OCI-LY3 (cell line): ENCODE measurements around the gene MACROD2.

ENCODE experiments used
- H2AFZ ChIP-seq: fragments of 200-600, 300-600 bp; shearing (Covaris generic); 2 replicates; pipeline ENCODE4 v1.6.0; 2014; ENCODE audit warnings: antibody characterized with exemption, low read depth, low read length
- H3K27ac ChIP-seq: fragments of 200-600, 300-600 bp; sonication (generic); 2 replicates; pipeline ENCODE4 v1.5.1; 2014; ENCODE audit warnings: mild to moderate bottlenecking, low read length, moderate library complexity, mixed read lengths
- H3K27me3 ChIP-seq: fragments of 200-600, 300-600 bp; sonication (generic); 2 replicates; pipeline ENCODE4 v1.6.1; 2014; ENCODE audit warnings: low read depth, low read length, mixed read lengths
- H3K36me3 ChIP-seq: fragments of 200-600, 300-600 bp; sonication (generic); replicated peaks from 2 replicates; pipeline ENCODE3; 2014; ENCODE audit warnings: low read depth, low read length, mixed read lengths
- H3K4me1 ChIP-seq: fragments of 300-600, 200-600 bp; sonication (generic); 2 replicates; pipeline ENCODE4 v1.6.1; 2014; ENCODE audit warnings: low read length, mixed read lengths
- H3K4me2 ChIP-seq: fragments of 200-600, 300-600 bp; sonication (generic); 2 replicates; pipeline ENCODE4 v1.6.1; 2014; ENCODE audit warnings: low read length, mixed read lengths
- H3K4me3 ChIP-seq: fragments of 300-600, 200-600 bp; sonication (generic); 2 replicates; pipeline ENCODE4 v1.5.1; 2014; ENCODE audit warnings: antibody characterized with exemption, mild to moderate bottlenecking, low read length, moderate library complexity
- H3K79me2 ChIP-seq: fragments of 300-600, 200-600 bp; shearing (Covaris generic); 2 replicates; pipeline ENCODE4 v1.6.1; 2014; ENCODE audit warnings: mild to moderate bottlenecking, low read length, mixed read lengths
- H3K9ac ChIP-seq: fragments of 300-600, 200-600 bp; shearing (Covaris generic); 2 replicates; pipeline ENCODE4 v1.6.0; 2014; ENCODE audit warnings: mild to moderate bottlenecking, low read length, moderate library complexity
- H3K9me3 ChIP-seq: fragments of 200-600, 300-600 bp; shearing (Covaris generic); 2 replicates; pipeline ENCODE4 v1.6.1; 2014; ENCODE audit warnings: low read length, mixed read lengths; ENCODE audit not compliant: insufficient read depth
- H4K20me1 ChIP-seq: fragments of 200-600, 300-600 bp; sonication (generic); 2 replicates; pipeline ENCODE4 v1.6.1; 2016; ENCODE audit warnings: low read length, mixed read lengths; ENCODE audit not compliant: insufficient read depth
- EZH2phosphoT487 ChIP-seq: fragments of 200-600 bp; shearing (Covaris generic); IDR thresholded peaks from 2 replicates; pipeline ENCODE4 v1.6.1; 2018; ENCODE audit warnings: antibody characterized with exemption, mixed run types, low read depth
- TF ChIP-seq, protein P1 (sequence below): fragments of 200-600, 300-600 bp; sonication (generic); IDR thresholded peaks from 2 replicates; pipeline ENCODE4 v1.5.1; 2014; ENCODE audit warnings: antibody characterized with exemption, low read length, low read depth

The MACROD2 gene

DNA sequence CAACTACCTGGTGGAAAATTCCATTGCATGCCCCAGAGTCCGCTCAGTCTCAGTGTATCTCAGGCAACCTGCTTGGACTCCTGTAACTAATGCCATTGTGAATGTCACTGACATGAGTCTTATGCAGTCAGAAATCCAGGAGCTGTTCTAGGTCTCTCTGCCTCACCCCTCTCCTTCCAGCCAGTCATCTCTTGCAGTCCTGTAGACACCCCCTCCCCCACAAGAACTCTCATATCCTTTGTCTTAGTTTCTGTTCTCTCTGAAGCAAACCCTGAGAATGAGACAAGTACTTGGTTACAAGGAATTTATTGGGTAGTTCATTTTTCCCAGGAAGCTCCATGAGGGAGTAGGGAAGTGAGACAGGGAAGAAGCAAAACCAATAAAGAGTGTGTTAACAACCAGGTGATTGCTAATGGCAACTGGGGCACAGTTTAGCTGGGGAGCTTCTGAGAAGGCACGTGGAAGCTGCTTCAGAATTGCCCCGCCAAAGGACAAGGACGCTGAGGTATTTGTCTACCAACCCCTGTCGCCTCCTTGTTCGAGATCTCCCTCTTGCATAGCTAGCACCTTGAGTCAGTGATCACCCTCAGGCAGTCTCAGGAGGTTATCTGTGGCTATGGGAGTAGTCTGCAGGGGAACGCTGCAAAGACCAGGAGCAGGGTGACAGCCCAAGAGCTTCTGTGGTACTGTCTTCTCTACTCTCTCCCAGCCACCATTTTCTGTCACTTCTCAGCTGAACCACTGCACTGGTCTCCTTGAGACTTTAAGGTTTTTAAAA, 1253.5 kb downstream of the MACROD2 start:
- H4K20me1 ChIP-seq, result no peaks in the 10 kb centered on the region
- peak overlapping the region; percentile 9 for H3K27ac ChIP-seq
- no peaks in the 10 kb centered on the region for H3K9me3 ChIP-seq
- H3K4me3 ChIP-seq, result peak overlapping the region; percentile 46
- peak overlapping the region; percentile 62 for H3K4me2 ChIP-seq
- peak overlapping the region; percentile 75; the same call in 1 of the 2 replicates for H2AFZ ChIP-seq
- H3K9ac ChIP-seq, result peak overlapping the region; percentile 29
- H3K36me3 ChIP-seq, result no peaks in the 10 kb centered on the region
- no peaks in the 10 kb centered on the region for H3K27me3 ChIP-seq
- H3K79me2 ChIP-seq, result no peaks in the 10 kb centered on the region
- TF ChIP-seq, protein P1, sequence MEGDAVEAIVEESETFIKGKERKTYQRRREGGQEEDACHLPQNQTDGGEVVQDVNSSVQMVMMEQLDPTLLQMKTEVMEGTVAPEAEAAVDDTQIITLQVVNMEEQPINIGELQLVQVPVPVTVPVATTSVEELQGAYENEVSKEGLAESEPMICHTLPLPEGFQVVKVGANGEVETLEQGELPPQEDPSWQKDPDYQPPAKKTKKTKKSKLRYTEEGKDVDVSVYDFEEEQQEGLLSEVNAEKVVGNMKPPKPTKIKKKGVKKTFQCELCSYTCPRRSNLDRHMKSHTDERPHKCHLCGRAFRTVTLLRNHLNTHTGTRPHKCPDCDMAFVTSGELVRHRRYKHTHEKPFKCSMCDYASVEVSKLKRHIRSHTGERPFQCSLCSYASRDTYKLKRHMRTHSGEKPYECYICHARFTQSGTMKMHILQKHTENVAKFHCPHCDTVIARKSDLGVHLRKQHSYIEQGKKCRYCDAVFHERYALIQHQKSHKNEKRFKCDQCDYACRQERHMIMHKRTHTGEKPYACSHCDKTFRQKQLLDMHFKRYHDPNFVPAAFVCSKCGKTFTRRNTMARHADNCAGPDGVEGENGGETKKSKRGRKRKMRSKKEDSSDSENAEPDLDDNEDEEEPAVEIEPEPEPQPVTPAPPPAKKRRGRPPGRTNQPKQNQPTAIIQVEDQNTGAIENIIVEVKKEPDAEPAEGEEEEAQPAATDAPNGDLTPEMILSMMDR, result no peak
- no peak for TF ChIP-seq EZH2phosphoT487
- peaks cover 20% of the 10 kb centered on the region for H3K4me1 ChIP-seq

DNA sequence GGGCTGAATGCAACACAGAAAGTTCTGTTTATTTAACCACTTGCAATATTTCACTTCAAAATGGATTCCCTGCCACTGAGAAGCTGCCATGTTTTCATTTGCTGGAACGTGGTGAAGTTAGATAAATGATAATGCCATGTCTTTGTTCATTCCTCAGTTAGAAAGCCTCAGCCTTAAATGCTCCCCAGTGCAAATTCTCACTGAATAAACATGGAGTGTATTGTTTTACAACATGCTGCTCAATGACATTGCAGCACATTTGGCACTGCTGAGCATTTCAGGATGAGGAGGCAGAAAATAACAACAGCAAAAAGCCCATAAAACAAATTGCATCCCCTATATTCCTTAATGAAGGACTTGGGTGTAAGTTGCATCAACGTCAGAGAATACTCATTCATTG, 1255.9 kb downstream of the MACROD2 start:
- H4K20me1 ChIP-seq, result no peaks in the 10 kb centered on the region
- H3K9ac ChIP-seq, result no peak overlapping the region
- H3K9me3 ChIP-seq, result no peaks in the 10 kb centered on the region
- H3K4me2 ChIP-seq, result no peak overlapping the region
- H2AFZ ChIP-seq, result no peak overlapping the region
- H3K79me2 ChIP-seq, result no peaks in the 10 kb centered on the region
- no peaks in the 10 kb centered on the region for H3K36me3 ChIP-seq
- no peak overlapping the region for H3K4me3 ChIP-seq
- no peaks in the 10 kb centered on the region for H3K27me3 ChIP-seq
- no peak overlapping the region for H3K27ac ChIP-seq
- H3K4me1 ChIP-seq, result peaks cover 20% of the 10 kb centered on the region
- no peak for TF ChIP-seq EZH2phosphoT487
- TF ChIP-seq, protein P1, result no peak

DNA sequence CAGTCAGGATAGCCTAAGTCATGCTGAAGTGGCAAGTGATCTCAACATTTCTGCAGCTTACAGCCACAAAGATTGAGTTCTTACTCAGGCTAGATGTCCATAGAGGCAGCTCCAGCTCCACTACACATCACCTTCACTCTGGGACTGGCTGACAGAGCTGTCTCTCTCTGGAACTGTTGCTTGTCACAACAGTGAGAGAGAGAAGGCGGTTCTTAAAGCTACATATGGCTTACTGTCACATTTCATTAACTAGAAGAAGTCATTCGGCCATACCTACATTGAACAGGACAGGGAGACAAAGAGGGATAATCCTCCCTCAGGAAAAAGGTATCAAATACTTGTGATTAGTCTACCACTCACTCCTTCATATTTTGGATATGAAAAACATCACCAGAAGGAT, 1257.0 kb downstream of the MACROD2 start:
- H3K9ac ChIP-seq, result no peak overlapping the region
- H3K9me3 ChIP-seq, result no peaks in the 10 kb centered on the region
- no peaks in the 10 kb centered on the region for H4K20me1 ChIP-seq
- no peak overlapping the region for H3K4me3 ChIP-seq
- no peak overlapping the region for H3K27ac ChIP-seq
- no peaks in the 10 kb centered on the region for H3K36me3 ChIP-seq
- H3K27me3 ChIP-seq, result no peaks in the 10 kb centered on the region
- H2AFZ ChIP-seq, result no peak overlapping the region
- H3K79me2 ChIP-seq, result no peaks in the 10 kb centered on the region
- peaks cover 20% of the 10 kb centered on the region for H3K4me1 ChIP-seq
- H3K4me2 ChIP-seq, result no peak overlapping the region
- TF ChIP-seq EZH2phosphoT487, result no peak
- TF ChIP-seq, protein P1, result no peak

DNA sequence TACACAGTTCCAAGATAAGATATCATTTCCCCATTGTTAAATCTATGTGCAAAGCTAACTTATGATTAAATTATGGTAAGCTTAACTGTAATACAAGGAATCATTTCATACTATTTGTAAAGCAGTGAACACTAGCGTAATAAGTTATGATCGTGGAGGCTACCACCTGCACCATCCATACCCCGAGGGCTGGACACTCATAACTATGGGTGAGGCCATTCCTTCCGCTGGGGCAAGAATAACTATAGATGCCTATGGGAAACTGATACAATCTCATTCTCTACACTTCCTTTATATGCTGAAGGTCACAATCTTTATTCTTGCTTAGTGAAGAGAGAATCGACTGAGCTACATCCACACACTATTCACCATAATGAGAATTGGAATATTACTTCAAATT, 1258.1 kb downstream of the MACROD2 start:
- no peak for TF ChIP-seq EZH2phosphoT487
- TF ChIP-seq, protein P1, result no peak
- no peaks in the 10 kb centered on the region for H3K79me2 ChIP-seq
- H3K27me3 ChIP-seq, result no peaks in the 10 kb centered on the region
- H3K9me3 ChIP-seq, result no peaks in the 10 kb centered on the region
- no peak overlapping the region for H3K9ac ChIP-seq
- H3K36me3 ChIP-seq, result no peaks in the 10 kb centered on the region
- H3K4me3 ChIP-seq, result no peak overlapping the region
- H3K27ac ChIP-seq, result no peak overlapping the region
- H4K20me1 ChIP-seq, result no peaks in the 10 kb centered on the region
- no peak overlapping the region for H3K4me2 ChIP-seq
- peaks cover 14% of the 10 kb centered on the region for H3K4me1 ChIP-seq
- H2AFZ ChIP-seq, result no peak overlapping the region
